ENCODE measurements around the gene TIGD4.
"Not testable (repeated sequence)": the region's sequence is repeated elsewhere in the genome, so short reads cannot be mapped to it uniquely, and the experiment has no call there.

TIGD4 gene

DNA sequence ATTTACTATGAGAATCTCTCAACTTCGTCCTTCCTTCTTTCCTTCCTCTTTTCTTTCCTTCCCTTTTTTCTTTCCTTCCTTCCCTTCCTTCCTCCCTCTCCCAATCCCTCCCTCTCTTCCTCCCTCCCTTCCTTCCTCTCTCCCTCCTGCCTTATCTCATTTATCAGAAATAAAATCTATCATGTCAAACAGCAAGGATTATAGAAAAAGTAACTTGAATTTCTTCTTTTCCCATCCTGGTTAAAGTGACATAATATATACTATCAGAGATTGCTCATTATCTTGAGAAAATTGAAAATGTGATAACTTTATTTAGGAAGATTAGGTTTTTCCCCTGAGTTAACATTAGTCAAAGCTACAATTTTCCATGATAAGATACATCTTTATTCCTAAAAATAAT is 5.6 kb downstream of the TIGD4 start:
- no peaks in the 10 kb centered on the region for H3K36me3 ChIP-seq (replicated peaks; ENCODE audit: low read depth, low read length)
- H3K4me1 ChIP-seq (ENCODE audit: low read length), result peaks cover 16% of the 10 kb centered on the region
- H3K9me3 ChIP-seq (ENCODE audit: insufficient read depth, low read length), result no peaks in the 10 kb centered on the region
- no peaks in the 10 kb centered on the region for H4K20me1 ChIP-seq (ENCODE audit: insufficient read depth, low read length)
- no peak overlapping the region for H2AFZ ChIP-seq (ENCODE audit: low read depth, low read length)
- no peak overlapping the region for H3K27ac ChIP-seq (ENCODE audit: low read length)
- no peaks in the 10 kb centered on the region for H3K79me2 ChIP-seq (ENCODE audit: low read length)
- no peak overlapping the region for H3K4me3 ChIP-seq (ENCODE audit: low read length)
- no peak for TF ChIP-seq CTCF (IDR thresholded peaks at IDR 0.05; ENCODE audit: low read depth, low read length)
- no peak for TF ChIP-seq EZH2phosphoT487 (IDR thresholded peaks at IDR 0.05; ENCODE audit: low read depth)
- H3K4me2 ChIP-seq (ENCODE audit: low read length), result no peak overlapping the region
- peaks cover 13% of the 10 kb centered on the region for H3K27me3 ChIP-seq (ENCODE audit: low read depth, low read length)
- no peak overlapping the region for H3K9ac ChIP-seq (ENCODE audit: low read length)

DNA sequence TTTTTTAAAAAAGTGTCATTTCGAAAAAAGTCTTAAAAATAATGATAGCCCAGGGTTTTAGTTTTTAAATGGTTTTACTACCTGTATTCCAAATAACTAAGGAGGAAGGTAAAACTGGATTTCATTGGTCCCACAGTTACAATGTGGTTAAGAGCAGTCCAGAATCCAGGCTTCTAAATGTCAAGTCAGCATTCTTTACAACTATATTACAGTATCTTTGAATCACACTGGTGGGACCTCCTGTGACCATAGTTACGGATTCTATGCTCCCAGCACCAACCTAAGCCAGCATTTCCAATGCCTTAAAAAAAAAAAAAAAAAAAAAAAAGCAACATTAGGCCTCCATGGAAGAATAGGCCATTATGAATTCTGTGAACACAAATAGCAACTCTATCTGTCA is 6.2 kb downstream of the TIGD4 start:
- Histone ChIP-seq H3K79me2 (ENCODE audit: low read length) (no peaks in the 10 kb centered on the region), H4K20me1 (ENCODE audit: insufficient read depth, low read length) (no peaks in the 10 kb centered on the region), H3K4me1 (ENCODE audit: low read length) (peaks cover 11% of the 10 kb centered on the region), H3K4me3 (ENCODE audit: low read length) (no peak overlapping the region), H2AFZ (ENCODE audit: low read depth, low read length) (no peak overlapping the region), H3K9ac (ENCODE audit: low read length) (no peak overlapping the region), H3K27ac (ENCODE audit: low read length) (no peak overlapping the region), H3K27me3 (ENCODE audit: low read depth, low read length) (peaks cover 13% of the 10 kb centered on the region), H3K9me3 (ENCODE audit: insufficient read depth, low read length) (no peaks in the 10 kb centered on the region), H3K36me3 (replicated peaks; ENCODE audit: low read depth, low read length) (no peaks in the 10 kb centered on the region), H3K4me2 (ENCODE audit: low read length) (no peak overlapping the region)
- no peak for TF ChIP-seq EZH2phosphoT487 (IDR thresholded peaks at IDR 0.05; ENCODE audit: low read depth)
- TF ChIP-seq CTCF (IDR thresholded peaks at IDR 0.05; ENCODE audit: low read depth, low read length), result no peak

DNA sequence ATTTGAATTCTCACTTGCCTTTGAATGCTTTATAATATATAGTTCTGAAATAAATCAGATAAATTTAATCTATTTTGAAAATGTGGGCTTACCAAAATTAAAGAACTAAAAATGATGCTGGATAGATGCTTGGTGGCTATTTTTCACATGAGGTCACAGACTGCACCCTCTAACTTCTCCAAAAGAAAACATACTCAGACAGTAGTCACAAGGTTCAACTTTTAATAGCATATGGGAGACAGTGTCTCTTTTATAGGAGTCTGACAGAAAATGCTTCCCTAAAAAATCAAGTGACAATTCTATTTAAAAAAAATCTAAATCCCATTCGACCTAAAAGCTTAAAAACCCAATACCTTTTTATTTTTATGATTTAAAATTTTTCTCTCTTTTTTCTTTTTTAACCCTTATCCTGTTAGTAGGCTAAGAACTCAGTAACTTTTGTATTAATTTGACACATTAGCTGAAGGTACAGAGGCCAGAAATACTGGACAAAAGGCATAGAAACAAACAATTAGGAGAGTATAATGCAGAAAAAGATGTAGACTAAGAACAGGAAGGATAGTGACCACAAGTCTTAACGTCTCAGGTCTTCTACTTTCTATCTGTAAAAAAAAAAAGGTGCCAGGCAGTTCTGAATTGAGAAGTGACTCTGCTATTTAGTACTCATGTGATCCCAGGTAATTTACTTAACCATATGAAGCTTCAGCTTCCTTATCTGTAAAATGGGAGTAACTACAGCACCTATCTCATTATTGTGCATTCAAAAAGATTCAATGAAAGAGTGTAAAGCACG is 7.6 kb downstream of the TIGD4 start:
- no peak overlapping the region for H2AFZ ChIP-seq (ENCODE audit: low read depth, low read length)
- H3K36me3 ChIP-seq (replicated peaks; ENCODE audit: low read depth, low read length), result no peaks in the 10 kb centered on the region
- no peaks in the 10 kb centered on the region for H3K9me3 ChIP-seq (ENCODE audit: insufficient read depth, low read length)
- no peak overlapping the region for H3K4me3 ChIP-seq (ENCODE audit: low read length)
- TF ChIP-seq EZH2phosphoT487 (IDR thresholded peaks at IDR 0.05; ENCODE audit: low read depth) (no peak), CTCF (IDR thresholded peaks at IDR 0.05; ENCODE audit: low read depth, low read length) (no peak)
- H4K20me1 ChIP-seq (ENCODE audit: insufficient read depth, low read length), result no peaks in the 10 kb centered on the region
- no peak overlapping the region for H3K27ac ChIP-seq (ENCODE audit: low read length)
- no peak overlapping the region for H3K9ac ChIP-seq (ENCODE audit: low read length)
- H3K4me2 ChIP-seq (ENCODE audit: low read length), result 0 out of 2 replicates have a peak overlapping the region, but pooled peaks have one; percentile 0
- H3K4me1 ChIP-seq (ENCODE audit: low read length), result peaks cover 6% of the 10 kb centered on the region
- no peaks in the 10 kb centered on the region for H3K79me2 ChIP-seq (ENCODE audit: low read length)
- peaks cover 11% of the 10 kb centered on the region for H3K27me3 ChIP-seq (ENCODE audit: low read depth, low read length)

DNA sequence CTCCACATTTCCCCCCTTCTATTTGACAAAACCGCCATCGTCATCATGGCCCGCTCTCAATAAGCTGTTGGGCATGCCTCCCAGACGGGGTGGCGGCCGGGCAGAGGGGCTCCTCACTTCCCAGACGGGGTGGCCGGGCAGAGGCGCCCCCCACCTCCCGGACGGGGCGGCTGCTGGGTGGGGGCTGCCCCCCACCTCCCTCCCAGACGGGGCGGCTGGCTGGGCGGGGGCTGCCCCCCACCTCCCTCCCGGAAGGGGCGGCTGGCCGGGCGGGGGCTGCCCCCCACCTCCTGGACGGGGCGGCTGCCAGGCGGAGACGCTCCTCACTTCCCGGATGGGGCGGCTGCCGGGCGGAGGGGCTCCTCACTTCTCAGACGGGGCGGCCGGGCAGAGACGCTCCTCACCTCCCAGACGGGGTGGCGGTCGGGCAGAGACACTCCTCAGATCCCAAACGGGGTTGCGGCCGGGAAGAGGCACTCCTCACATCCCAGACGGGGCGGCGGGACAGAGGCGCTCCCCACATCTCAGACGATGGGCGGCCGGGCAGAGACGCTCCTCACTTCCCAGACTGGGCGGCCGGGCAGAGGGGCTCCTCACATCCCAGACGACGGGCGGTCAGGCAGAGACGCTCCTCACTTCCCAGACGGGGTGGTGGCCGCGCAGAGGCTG is 14.3 kb downstream of the TIGD4 start:
- H3K36me3 ChIP-seq (replicated peaks; ENCODE audit: low read depth, low read length); H3K27ac ChIP-seq (ENCODE audit: low read length); H3K4me2 ChIP-seq (ENCODE audit: low read length); H3K4me3 ChIP-seq (ENCODE audit: low read length); H3K79me2 ChIP-seq (ENCODE audit: low read length); H2AFZ ChIP-seq (ENCODE audit: low read depth, low read length); H3K9ac ChIP-seq (ENCODE audit: low read length); H4K20me1 ChIP-seq (ENCODE audit: insufficient read depth, low read length); H3K9me3 ChIP-seq (ENCODE audit: insufficient read depth, low read length); H3K27me3 ChIP-seq (ENCODE audit: low read depth, low read length): not testable (repeated sequence)
- H3K4me1 ChIP-seq (ENCODE audit: low read length), result peaks cover 12% of the 10 kb centered on the region

Data from OCI-LY3 (cell line).